Measurements from ENCODE around the gene MAPK8IP3.

DNA sequence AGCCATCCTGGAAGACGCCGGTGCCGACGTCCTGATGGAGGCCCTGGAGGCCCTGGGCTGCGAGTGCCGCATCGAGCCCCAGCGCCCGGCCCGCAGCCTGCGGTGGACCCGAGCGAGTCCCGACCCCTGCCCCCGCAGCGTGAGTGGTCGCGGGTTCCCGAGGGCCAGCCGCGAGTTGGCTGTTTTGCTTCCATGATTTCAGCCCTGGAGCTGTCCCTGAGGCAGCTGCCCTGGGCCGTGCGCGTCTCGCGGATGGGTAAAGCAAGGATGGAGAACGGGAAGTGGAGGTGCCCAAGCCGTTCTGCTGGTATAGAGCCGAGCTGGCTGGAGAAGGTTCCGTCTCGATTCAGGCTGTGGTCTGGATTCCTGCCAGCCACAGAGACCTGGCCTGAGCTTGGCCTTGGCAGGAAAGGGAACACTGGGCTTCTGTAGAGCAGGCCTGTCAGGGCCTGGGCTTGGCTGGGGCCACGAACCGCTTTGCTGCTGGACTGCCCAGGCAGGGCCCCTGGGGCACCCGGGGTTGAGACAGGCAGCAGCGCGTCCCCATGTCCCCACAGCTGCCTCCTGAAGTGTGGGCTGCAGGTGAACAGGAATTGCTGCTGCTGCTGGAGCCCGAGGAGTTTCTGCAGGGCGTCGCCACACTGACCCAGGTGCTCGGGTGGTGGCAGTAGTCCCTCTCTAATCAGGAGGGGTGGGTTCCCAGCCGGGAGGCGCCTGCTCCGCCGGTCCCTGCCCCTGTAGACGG lies 67.9 kb downstream of the MAPK8IP3 start:
- TF ChIP-seq, protein P1, sequence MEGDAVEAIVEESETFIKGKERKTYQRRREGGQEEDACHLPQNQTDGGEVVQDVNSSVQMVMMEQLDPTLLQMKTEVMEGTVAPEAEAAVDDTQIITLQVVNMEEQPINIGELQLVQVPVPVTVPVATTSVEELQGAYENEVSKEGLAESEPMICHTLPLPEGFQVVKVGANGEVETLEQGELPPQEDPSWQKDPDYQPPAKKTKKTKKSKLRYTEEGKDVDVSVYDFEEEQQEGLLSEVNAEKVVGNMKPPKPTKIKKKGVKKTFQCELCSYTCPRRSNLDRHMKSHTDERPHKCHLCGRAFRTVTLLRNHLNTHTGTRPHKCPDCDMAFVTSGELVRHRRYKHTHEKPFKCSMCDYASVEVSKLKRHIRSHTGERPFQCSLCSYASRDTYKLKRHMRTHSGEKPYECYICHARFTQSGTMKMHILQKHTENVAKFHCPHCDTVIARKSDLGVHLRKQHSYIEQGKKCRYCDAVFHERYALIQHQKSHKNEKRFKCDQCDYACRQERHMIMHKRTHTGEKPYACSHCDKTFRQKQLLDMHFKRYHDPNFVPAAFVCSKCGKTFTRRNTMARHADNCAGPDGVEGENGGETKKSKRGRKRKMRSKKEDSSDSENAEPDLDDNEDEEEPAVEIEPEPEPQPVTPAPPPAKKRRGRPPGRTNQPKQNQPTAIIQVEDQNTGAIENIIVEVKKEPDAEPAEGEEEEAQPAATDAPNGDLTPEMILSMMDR (conservative IDR thresholded peaks at IDR 0.05; ENCODE audit: low read length) = no peak
- TF ChIP-seq EZH2phosphoT487 (IDR thresholded peaks at IDR 0.05; ENCODE audit: borderline replicate concordance) = no peak

All from Loucy (cell line).